Keratinocyte (primary cell): ENCODE measurements around the gene MAP1LC3B2. TPM values are rescaled to one million over a fixed set of nuclear protein-coding genes. Genes with fewer than 3 reads are reported as not detected.
A peak's percentile ranks its signal among the peaks of the same experiment; 100 is the strongest.

Experiments used
- DNase-seq: peaks from one replicate; pipeline ENCODE4 v3.0.0-alpha.2; 2011; ENCODE audit warnings: low read depth, missing footprints, low spot score
- FAIRE-seq: peaks from 2 replicates; lab custom pipeline; 2011; peaks lifted over from hg19 to GRCh38; lab: Jason Lieb, UNC
- H2AFZ ChIP-seq: 2 replicates; pipeline ENCODE4 v1.6.0; 2012; ENCODE audit warnings: low read length, control low read depth, inconsistent platforms; ENCODE audit not compliant: control insufficient read depth
- H3K27ac ChIP-seq: 2 replicates; pipeline ENCODE4 v1.5.1; 2011; ENCODE audit warnings: low read length; ENCODE audit not compliant: control insufficient read depth, insufficient read depth
- H3K27me3 ChIP-seq: 3 replicates; pipeline ENCODE4 v1.6.0; 2011; ENCODE audit warnings: low read length; ENCODE audit not compliant: control insufficient read depth, insufficient read depth; ENCODE audit errors: extremely low read depth
- H3K36me3 ChIP-seq, 2 experiments: 2 replicates in 1 of 2; 3 replicates in 1 of 2; pipeline ENCODE4 v1.5.1; 2011; ENCODE audit warnings: low read length in 2 of 2, mild to moderate bottlenecking in 1 of 2; ENCODE audit not compliant: control insufficient read depth in 2 of 2, insufficient read depth in 2 of 2; ENCODE audit errors: extremely low read depth in 1 of 2
- H3K4me1 ChIP-seq: 3 replicates; pipeline ENCODE4 v1.5.1; 2011; ENCODE audit warnings: low read length; ENCODE audit not compliant: control insufficient read depth, insufficient read depth; ENCODE audit errors: extremely low read depth
- H3K4me2 ChIP-seq: 3 replicates; pipeline ENCODE4 v1.6.0; 2011; ENCODE audit warnings: low read depth, low read length; ENCODE audit not compliant: control insufficient read depth, insufficient read depth; ENCODE audit errors: extremely low read depth
- H3K4me3 ChIP-seq, 3 experiments: fragments of 200-600 bp in 1 of 3; sonication (generic) in 1 of 3; 2 replicates in 2 of 3; 3 replicates in 1 of 3; pipeline ENCODE4 v1.5.1; 2011 to 2016; ENCODE audit warnings: low read length in 3 of 3, mild to moderate bottlenecking in 3 of 3, control low read depth in 2 of 3, inconsistent platforms in 1 of 3, low read depth in 1 of 3, mixed read lengths in 1 of 3, mixed run types in 1 of 3, moderate library complexity in 1 of 3; ENCODE audit not compliant: control insufficient read depth in 2 of 3, insufficient read depth in 2 of 3; ENCODE audit errors: extremely low read depth in 1 of 3
- H3K79me2 ChIP-seq: 2 replicates; pipeline ENCODE4 v1.6.0; 2012; ENCODE audit warnings: low read length; ENCODE audit not compliant: control insufficient read depth, insufficient read depth
- H3K9ac ChIP-seq: 3 replicates; pipeline ENCODE4 v1.6.0; 2011; ENCODE audit warnings: low read length; ENCODE audit not compliant: control insufficient read depth, insufficient read depth; ENCODE audit errors: extremely low read depth
- H3K9me1 ChIP-seq: 3 replicates; pipeline ENCODE4 v1.6.0; 2011; ENCODE audit warnings: low read length; ENCODE audit not compliant: control insufficient read depth, insufficient read depth; ENCODE audit errors: extremely low read depth
- H3K9me3 ChIP-seq: 2 replicates; pipeline ENCODE4 v1.5.1; 2012; ENCODE audit warnings: low read depth, low read length; ENCODE audit not compliant: control insufficient read depth
- H4K20me1 ChIP-seq: 3 replicates; pipeline ENCODE4 v1.6.0; 2011; ENCODE audit warnings: low read length; ENCODE audit not compliant: control insufficient read depth, insufficient read depth; ENCODE audit errors: extremely low read depth
- EZH2 ChIP-seq: IDR thresholded peaks from one replicate; pipeline ENCODE4 v1.6.1; 2012; ENCODE audit warnings: inconsistent platforms, mild to moderate bottlenecking, low read length, moderate library complexity
- dilution Hi-C: fragments of 300-500 bp; cut with MboI; formaldehyde crosslinking; loops from one replicate; pipeline ENCODE4 v1.7.0; 2020; ENCODE audit warnings: low sequenced_read_pairs; ENCODE audit not compliant: extremely low pct_ligation_motif_present
- polyA plus RNA-seq, 5 experiments: library from polyadenylated mRNA; depleted of rRNA in 3 of 5; stranded (reverse) in 3 of 5; stranded (forward) in 1 of 5; unstranded in 1 of 5; fragments of >200 nt; gene quantifications; 1 replicate in 1 of 5; 2 replicates in 3 of 5; 3 replicates in 1 of 5; pipeline versions ENCODE4 v1.2.1 to v1.2.3, GENCODE V29; 2011 to 2012; ENCODE audit warnings: missing spikeins in 2 of 5, low read depth in 1 of 5, low replicate concordance in 1 of 5
- TF ChIP-seq, protein P1 (sequence below), 3 experiments: IDR thresholded peaks in 1 of 3; conservative IDR thresholded peaks in 1 of 3; optimal IDR thresholded peaks in 1 of 3; 2 replicates in 2 of 3; 3 replicates in 1 of 3; pipeline versions ENCODE3 to v1.5.1; 2011; ENCODE audit warnings: low read length in 3 of 3, mild to moderate bottlenecking in 3 of 3, moderate library complexity in 2 of 3, control low read depth in 1 of 3, inconsistent platforms in 1 of 3; ENCODE audit not compliant: insufficient read depth in 2 of 3; ENCODE audit errors: extremely low read depth in 1 of 3

Gene MAP1LC3B2
- polyA plus RNA-seq, 1 donor (not counting 4 experiments of a cell fraction or from before 2014, with no cell fraction given) = 6.0 TPM

DNA sequence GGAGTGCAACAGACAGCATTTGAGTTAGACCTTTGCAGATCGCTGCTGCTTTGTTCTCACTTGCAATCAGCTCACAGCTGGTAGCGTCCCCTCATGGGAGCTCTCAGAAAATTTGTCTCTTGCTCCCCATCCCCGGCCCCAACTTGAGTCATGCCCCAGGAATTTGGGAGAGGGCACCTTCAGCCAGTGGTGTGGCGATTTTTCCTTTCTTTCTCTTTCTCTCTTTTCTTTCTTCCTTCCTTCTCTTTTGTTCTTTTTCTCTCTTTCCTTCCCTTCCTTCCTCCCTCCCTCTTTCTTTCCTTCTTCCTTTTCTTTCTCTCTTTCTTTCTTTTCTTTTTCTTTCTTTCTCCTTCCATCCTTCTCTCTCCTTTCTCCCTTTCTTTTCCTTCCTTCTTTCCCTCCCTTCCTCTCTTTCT is 34.2 kb upstream of the MAP1LC3B2 start:
- peaks cover 62% of the 10 kb centered on the region for H3K4me1 ChIP-seq
- FAIRE-seq = no peak
- no peak overlapping the region for H2AFZ ChIP-seq
- no peak for TF ChIP-seq EZH2
- TF ChIP-seq, protein P1, sequence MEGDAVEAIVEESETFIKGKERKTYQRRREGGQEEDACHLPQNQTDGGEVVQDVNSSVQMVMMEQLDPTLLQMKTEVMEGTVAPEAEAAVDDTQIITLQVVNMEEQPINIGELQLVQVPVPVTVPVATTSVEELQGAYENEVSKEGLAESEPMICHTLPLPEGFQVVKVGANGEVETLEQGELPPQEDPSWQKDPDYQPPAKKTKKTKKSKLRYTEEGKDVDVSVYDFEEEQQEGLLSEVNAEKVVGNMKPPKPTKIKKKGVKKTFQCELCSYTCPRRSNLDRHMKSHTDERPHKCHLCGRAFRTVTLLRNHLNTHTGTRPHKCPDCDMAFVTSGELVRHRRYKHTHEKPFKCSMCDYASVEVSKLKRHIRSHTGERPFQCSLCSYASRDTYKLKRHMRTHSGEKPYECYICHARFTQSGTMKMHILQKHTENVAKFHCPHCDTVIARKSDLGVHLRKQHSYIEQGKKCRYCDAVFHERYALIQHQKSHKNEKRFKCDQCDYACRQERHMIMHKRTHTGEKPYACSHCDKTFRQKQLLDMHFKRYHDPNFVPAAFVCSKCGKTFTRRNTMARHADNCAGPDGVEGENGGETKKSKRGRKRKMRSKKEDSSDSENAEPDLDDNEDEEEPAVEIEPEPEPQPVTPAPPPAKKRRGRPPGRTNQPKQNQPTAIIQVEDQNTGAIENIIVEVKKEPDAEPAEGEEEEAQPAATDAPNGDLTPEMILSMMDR (optimal IDR thresholded peaks at IDR 0.05 in 1 of 3, IDR thresholded peaks at IDR 0.05 in 1 of 3, conservative IDR thresholded peaks at IDR 0.05 in 1 of 3; ENCODE audit: extremely low read depth in 1 of 3, insufficient read depth in 2 of 3, low read length in 3 of 3) = peak in 2 of 3 experiments; percentile 49 to 64
- dilution Hi-C loops = no loop called here
- peak overlapping the region; percentile 93 for H3K27ac ChIP-seq
- peak overlapping the region; percentile 59 for H3K4me2 ChIP-seq
- peak overlapping the region; percentile 75 for H3K9ac ChIP-seq
- H3K27me3 ChIP-seq = no peaks in the 10 kb centered on the region
- no peaks in the 10 kb centered on the region for H3K36me3 ChIP-seq
- H3K4me3 ChIP-seq = peak overlapping the region in 2 of 3 experiments; percentile 29 to 40
- peak; percentile 56 for DNase-seq
- no peaks in the 10 kb centered on the region for H3K9me3 ChIP-seq
- no peaks in the 10 kb centered on the region for H4K20me1 ChIP-seq
- H3K79me2 ChIP-seq = peaks cover 14% of the 10 kb centered on the region
- H3K9me1 ChIP-seq = peaks cover 3% of the 10 kb centered on the region

- peaks cover 14% of the 10 kb centered on the region for H3K79me2 ChIP-seq
- no peaks in the 10 kb centered on the region for H3K9me3 ChIP-seq
- peak; percentile 64 for DNase-seq
- peak overlapping the region; percentile 93 for H3K27ac ChIP-seq
- H3K27me3 ChIP-seq = no peaks in the 10 kb centered on the region
- H3K36me3 ChIP-seq = no peaks in the 10 kb centered on the region
- H3K9me1 ChIP-seq = peaks cover 3% of the 10 kb centered on the region
- peak; percentile 83 for FAIRE-seq
- peak overlapping the region; percentile 75 for H3K9ac ChIP-seq
- H3K4me3 ChIP-seq = peak overlapping the region in 2 of 3 experiments; percentile 26 to 51
- H3K4me1 ChIP-seq = peaks cover 58% of the 10 kb centered on the region
- peak overlapping the region; percentile 14 for H2AFZ ChIP-seq
- TF ChIP-seq EZH2 = no peak
- TF ChIP-seq, protein P1 (optimal IDR thresholded peaks at IDR 0.05 in 1 of 3, IDR thresholded peaks at IDR 0.05 in 1 of 3, conservative IDR thresholded peaks at IDR 0.05 in 1 of 3; ENCODE audit: extremely low read depth in 1 of 3, insufficient read depth in 2 of 3, low read length in 3 of 3) = no peak
- dilution Hi-C loops = no loop called here
- H4K20me1 ChIP-seq = no peaks in the 10 kb centered on the region
- H3K4me2 ChIP-seq = peak overlapping the region; percentile 73
Observed at GRCh38 chr12:116525418-116526001, 33.7 kb upstream of the MAP1LC3B2 start.
